PC-3 (cell line): Measurements from ENCODE around the gene BAZ1A. TPM values are rescaled to one million over a fixed set of nuclear protein-coding genes. Genes with fewer than 3 reads are reported as not detected.

Experiments
- ATAC-seq: fragments of 200-7000 bp; cut with Tn5 transposase; 2 replicates; pipeline ENCODE4 v1.9.1; 2020; ENCODE audit warnings: mild to moderate bottlenecking, moderate library complexity
- BruUV-seq: library from RNA; stranded (reverse); fragments of 400-500 nt; replicated peaks from 2 replicates; lab custom pipeline; 2021; lab: Mats Ljungman, UMichigan
- CTCF ChIA-PET: fragments of 300-600 bp; sonication (Branson Sonifier 250); formaldehyde crosslinking; loops from one replicate; lab custom pipeline; 2022; ENCODE audit warnings: antibody characterized with exemption; lab: Charles Lee
- POLR2A ChIA-PET: fragments of 300-600 bp; sonication (Branson Sonifier 250); formaldehyde crosslinking; loops from one replicate; lab custom pipeline; 2022; ENCODE audit warnings: antibody characterized with exemption; ENCODE audit not compliant: unreplicated experiment; lab: Charles Lee
- DNase-seq: peaks from one replicate; pipeline ENCODE4 v3.0.0-alpha.2; 2015
- H2AFZ ChIP-seq: fragments of 300-600 bp; sonication (generic); 2 replicates; pipeline ENCODE4 v1.6.0; 2016; ENCODE audit warnings: antibody characterized with exemption, low read length
- H3F3A ChIP-seq: fragments of 300-600 bp; sonication (generic); one replicate; pipeline ENCODE4 v1.6.0; 2017; ENCODE audit warnings: antibody characterized with exemption, low read length, control low read depth, mild to moderate bottlenecking; ENCODE audit not compliant: unreplicated experiment
- H3K27ac ChIP-seq: fragments of 300-600 bp; sonication (generic); 2 replicates; pipeline ENCODE4 v1.5.1; 2016; ENCODE audit warnings: mild to moderate bottlenecking, low read length
- H3K27me3 ChIP-seq: fragments of 300-600 bp; sonication (generic); 2 replicates; pipeline ENCODE4 v1.6.1; 2016; ENCODE audit warnings: low read length, mixed read lengths
- H3K36me3 ChIP-seq: fragments of 300-600 bp; sonication (generic); 2 replicates; pipeline ENCODE4 v1.6.1; 2016; ENCODE audit warnings: low read depth, mixed run types, low read length, mixed read lengths
- H3K4me1 ChIP-seq: fragments of 300-600 bp; sonication (generic); 2 replicates; pipeline ENCODE4 v1.5.1; 2016; ENCODE audit warnings: low read length; ENCODE audit not compliant: insufficient read depth
- H3K4me2 ChIP-seq: fragments of 300-600 bp; sonication (generic); 2 replicates; pipeline ENCODE4 v1.6.0; 2016; ENCODE audit warnings: low read length
- H3K4me3 ChIP-seq: fragments of 300-600 bp; sonication (generic); 2 replicates; pipeline ENCODE4 v1.5.1; 2016; ENCODE audit warnings: mild to moderate bottlenecking, low read length, mixed read lengths
- H3K79me2 ChIP-seq: fragments of 300-600 bp; sonication (generic); 2 replicates; pipeline ENCODE4 v1.6.1; 2017; ENCODE audit warnings: low read length, mixed read lengths
- H3K9ac ChIP-seq: fragments of 300-600 bp; sonication (generic); 2 replicates; pipeline ENCODE4 v1.6.0; 2016; ENCODE audit warnings: mild to moderate bottlenecking, low read length
- H3K9me2 ChIP-seq: fragments of 300-600 bp; sonication (generic); replicated peaks from 2 replicates; pipeline ENCODE4 v1.6.1; 2016; ENCODE audit warnings: mixed run types, low read length, mixed read lengths
- H3K9me3 ChIP-seq: fragments of 300-600 bp; sonication (generic); 2 replicates; pipeline ENCODE4 v1.6.1; 2016; ENCODE audit warnings: low read length, mixed read lengths
- H4K20me1 ChIP-seq: fragments of 300-600 bp; sonication (generic); 2 replicates; pipeline ENCODE4 v1.6.1; 2016; ENCODE audit warnings: low read length, mixed read lengths
- EZH2 ChIP-seq: fragments of 300-600 bp; sonication (generic); IDR thresholded peaks from one replicate; pipeline ENCODE4 v1.6.1; 2017; ENCODE audit warnings: antibody characterized with exemption, mild to moderate bottlenecking, low read length; ENCODE audit not compliant: unreplicated experiment
- EZH2phosphoT487 ChIP-seq: fragments of 300-600 bp; sonication (generic); IDR thresholded peaks from 2 replicates; pipeline ENCODE4 v1.6.1; 2018; ENCODE audit warnings: mild to moderate bottlenecking, antibody characterized with exemption, low read length, borderline replicate concordance
- intact Hi-C: fragments of 100-400 bp; cut with micrococcal nuclease; formaldehyde crosslinking; loops from 2 replicates; pipeline ENCODE4 v1.9.0; 2023
- total RNA-seq: library from RNA; depleted of rRNA; stranded (reverse); fragments of >200 nt; gene quantifications from 2 replicates; pipeline ENCODE4 v1.2.3, GENCODE V29; 2014
- TF ChIP-seq, protein P1 (sequence below): fragments of 300-600 bp; sonication (generic); conservative IDR thresholded peaks from 2 replicates; pipeline ENCODE4 v1.5.1; 2017; ENCODE audit warnings: antibody characterized with exemption, low read depth, mild to moderate bottlenecking, low read length

Gene BAZ1A
- total RNA-seq, 1 experiment from 2014 or later = 24.7 TPM

DNA sequence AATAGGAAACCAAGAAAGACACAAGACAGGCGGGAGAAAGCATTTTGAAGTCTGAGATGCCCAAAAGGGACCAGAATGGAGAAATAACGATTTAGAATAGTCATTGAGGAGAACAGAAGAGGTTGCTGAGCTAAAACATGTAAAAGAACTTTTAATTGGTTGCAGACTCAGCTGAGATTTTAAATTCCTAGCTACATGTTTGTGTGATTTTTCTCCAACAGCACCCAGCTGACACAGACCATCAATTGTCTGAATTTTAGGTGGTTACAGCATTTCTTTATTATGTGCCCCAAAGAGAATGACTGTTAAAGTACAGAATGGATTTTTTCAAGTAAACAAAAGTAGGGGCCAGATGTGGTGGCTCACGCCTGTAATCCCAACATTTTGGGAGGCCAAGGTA, 50.3 kb downstream of the BAZ1A start:
- Histone ChIP-seq H3K9ac (no peak overlapping the region), H4K20me1 (no peaks in the 10 kb centered on the region), H3F3A (no peaks in the 10 kb centered on the region), H3K79me2 (0 out of 2 replicates have a peak, but pooled peaks cover 3% of the 10 kb centered on the region), H3K27ac (no peak overlapping the region), H2AFZ (no peak overlapping the region), H3K9me3 (no peaks in the 10 kb centered on the region), H3K27me3 (no peaks in the 10 kb centered on the region), H3K4me2 (no peak overlapping the region), H3K4me1 (no peaks in the 10 kb centered on the region), H3K4me3 (no peak overlapping the region), H3K36me3 (peaks cover 10% of the 10 kb centered on the region; the same call in 1 of the 2 replicates), H3K9me2 (no peaks in the 10 kb centered on the region)
- no peak for TF ChIP-seq EZH2
- TF ChIP-seq EZH2phosphoT487 = no peak
- TF ChIP-seq, protein P1, sequence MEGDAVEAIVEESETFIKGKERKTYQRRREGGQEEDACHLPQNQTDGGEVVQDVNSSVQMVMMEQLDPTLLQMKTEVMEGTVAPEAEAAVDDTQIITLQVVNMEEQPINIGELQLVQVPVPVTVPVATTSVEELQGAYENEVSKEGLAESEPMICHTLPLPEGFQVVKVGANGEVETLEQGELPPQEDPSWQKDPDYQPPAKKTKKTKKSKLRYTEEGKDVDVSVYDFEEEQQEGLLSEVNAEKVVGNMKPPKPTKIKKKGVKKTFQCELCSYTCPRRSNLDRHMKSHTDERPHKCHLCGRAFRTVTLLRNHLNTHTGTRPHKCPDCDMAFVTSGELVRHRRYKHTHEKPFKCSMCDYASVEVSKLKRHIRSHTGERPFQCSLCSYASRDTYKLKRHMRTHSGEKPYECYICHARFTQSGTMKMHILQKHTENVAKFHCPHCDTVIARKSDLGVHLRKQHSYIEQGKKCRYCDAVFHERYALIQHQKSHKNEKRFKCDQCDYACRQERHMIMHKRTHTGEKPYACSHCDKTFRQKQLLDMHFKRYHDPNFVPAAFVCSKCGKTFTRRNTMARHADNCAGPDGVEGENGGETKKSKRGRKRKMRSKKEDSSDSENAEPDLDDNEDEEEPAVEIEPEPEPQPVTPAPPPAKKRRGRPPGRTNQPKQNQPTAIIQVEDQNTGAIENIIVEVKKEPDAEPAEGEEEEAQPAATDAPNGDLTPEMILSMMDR = no peak
- DNase-seq (no peak), ATAC-seq (no peak)
- no TSS peak for BruUV-seq
- POLR2A ChIA-PET = no interaction called here
- intact Hi-C loops = no loop called here
- CTCF ChIA-PET = no interaction called here

DNA sequence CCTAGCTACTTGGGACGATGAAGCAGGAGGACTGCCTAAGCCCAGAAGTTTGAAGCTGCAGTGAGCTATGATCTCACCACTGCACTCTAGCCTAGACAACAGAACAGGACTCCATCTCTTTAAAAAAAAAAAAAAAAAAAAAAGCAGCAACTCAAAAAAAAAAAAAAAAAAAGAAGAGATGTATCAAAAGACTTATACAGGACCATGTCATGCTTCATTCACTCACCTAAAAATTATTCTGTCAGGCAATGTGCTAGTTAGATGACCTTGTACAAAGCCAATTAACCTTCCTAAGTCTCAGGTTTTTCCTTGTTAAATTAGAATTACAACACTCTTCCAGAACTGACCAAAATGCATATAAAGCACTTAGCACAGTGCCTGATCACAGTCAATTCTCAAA, 50.9 kb downstream of the BAZ1A start:
- H3K9ac ChIP-seq = no peak overlapping the region
- no peak overlapping the region for H3K4me2 ChIP-seq
- H3K9me3 ChIP-seq = no peaks in the 10 kb centered on the region
- no peaks in the 10 kb centered on the region for H3K79me2 ChIP-seq
- no peak overlapping the region for H3K4me3 ChIP-seq
- H2AFZ ChIP-seq = no peak overlapping the region
- H3K36me3 ChIP-seq = peaks cover 10% of the 10 kb centered on the region; the same call in 1 of the 2 replicates
- ChIA-PET CTCF (no interaction called here), POLR2A (no interaction called here)
- no peaks in the 10 kb centered on the region for H3K9me2 ChIP-seq
- no TSS peak for BruUV-seq
- H3K27ac ChIP-seq = no peak overlapping the region
- H3F3A ChIP-seq = no peaks in the 10 kb centered on the region
- TF ChIP-seq, protein P1 = no peak
- TF ChIP-seq EZH2 = no peak
- no peak for TF ChIP-seq EZH2phosphoT487
- no peaks in the 10 kb centered on the region for H3K4me1 ChIP-seq
- intact Hi-C loops = no loop called here
- H3K27me3 ChIP-seq = no peaks in the 10 kb centered on the region
- no peak for ATAC-seq
- no peaks in the 10 kb centered on the region for H4K20me1 ChIP-seq
- no peak for DNase-seq

DNA sequence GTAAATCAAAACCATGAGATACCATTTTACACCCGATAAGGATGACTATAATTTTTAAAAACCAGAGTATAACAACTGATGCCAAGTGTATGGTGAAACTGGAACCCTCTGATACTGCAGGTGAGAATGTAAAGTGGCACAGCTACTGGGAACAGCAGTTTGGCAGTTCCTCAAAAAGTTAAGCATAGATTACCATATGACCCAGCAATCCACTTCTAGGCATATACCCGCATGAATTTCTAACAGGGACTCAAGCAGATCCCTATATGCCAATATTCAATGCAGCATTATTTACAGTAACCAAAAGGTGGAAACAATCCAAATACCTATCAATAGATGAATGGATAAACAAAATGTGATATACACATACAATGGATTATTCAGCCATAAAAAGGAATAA, 57.4 kb downstream of the BAZ1A start:
- H3F3A ChIP-seq = no peaks in the 10 kb centered on the region
- H3K9ac ChIP-seq = no peak overlapping the region
- H3K4me2 ChIP-seq = no peak overlapping the region
- no TSS peak for BruUV-seq
- H2AFZ ChIP-seq = no peak overlapping the region
- H3K79me2 ChIP-seq = no peaks in the 10 kb centered on the region
- no peak for TF ChIP-seq EZH2
- TF ChIP-seq, protein P1 = no peak
- no peak for TF ChIP-seq EZH2phosphoT487
- no peak for DNase-seq
- H3K4me3 ChIP-seq = no peak overlapping the region
- no peaks in the 10 kb centered on the region for H3K4me1 ChIP-seq
- POLR2A ChIA-PET = no interaction called here
- peaks cover 3% of the 10 kb centered on the region; the same call in 1 of the 2 replicates for H3K36me3 ChIP-seq
- no peaks in the 10 kb centered on the region for H4K20me1 ChIP-seq
- intact Hi-C loops = no loop called here
- no peak for ATAC-seq
- no peaks in the 10 kb centered on the region for H3K9me2 ChIP-seq
- H3K27me3 ChIP-seq = no peaks in the 10 kb centered on the region
- H3K9me3 ChIP-seq = no peaks in the 10 kb centered on the region
- no peak overlapping the region for H3K27ac ChIP-seq
- CTCF ChIA-PET = no interaction called here
